Measurements from ENCODE around the gene B4GALNT4. TPM values are rescaled to one million over a fixed set of nuclear protein-coding genes. Genes with fewer than 3 reads are reported as not detected.

Gene B4GALNT4
- total and polyA plus RNA-seq, 2 of the 8 experiments (the other 6 are each of a cell fraction or from before 2014, with no cell fraction given): 40.9 to 76.3 TPM

DNA sequence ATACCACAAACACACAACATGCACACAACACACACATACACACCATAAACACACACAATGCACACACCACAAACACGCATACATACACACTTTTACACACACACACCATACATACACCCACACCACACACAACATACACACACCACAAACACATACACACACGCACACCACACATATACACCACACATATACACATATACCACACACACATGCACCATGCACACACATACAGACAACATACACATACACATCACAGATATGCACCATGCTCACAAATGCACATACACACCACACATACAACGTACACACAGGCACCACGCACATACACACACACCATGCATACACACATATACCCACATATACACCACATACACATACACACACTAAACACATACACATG, 11.7 kb upstream of the B4GALNT4 start (continued):
- TF ChIP-seq POLR2AphosphoS5 (IDR thresholded peaks at IDR 0.05; ENCODE audit: low read depth, low read length) (no peak), SIRT6 (IDR thresholded peaks at IDR 0.05; ENCODE audit: low read length) (no peak), POU5F1 (IDR thresholded peaks at IDR 0.05; ENCODE audit: low read depth, low read length) (no peak), CEBPB (IDR thresholded peaks at IDR 0.05; ENCODE audit: low read depth, low read length) (no peak), TAF7 (optimal IDR thresholded peaks at IDR 0.05; ENCODE audit: borderline replicate concordance, low read depth, low read length) (no peak), HDAC6 (IDR thresholded peaks at IDR 0.05; ENCODE audit: low read depth, low read length) (no peak), BRCA1 (IDR thresholded peaks at IDR 0.05; ENCODE audit: low read depth, low read length) (no peak), FOSL1 (IDR thresholded peaks at IDR 0.05; ENCODE audit: insufficient read depth, low read depth, low read length) (no peak), SIN3A (conservative IDR thresholded peaks at IDR 0.05 in 1 of 2, IDR thresholded peaks at IDR 0.05 in 1 of 2; ENCODE audit: low read depth in 1 of 2, low read length in 2 of 2) (no peak)
- TF ChIP-seq, protein P1, sequence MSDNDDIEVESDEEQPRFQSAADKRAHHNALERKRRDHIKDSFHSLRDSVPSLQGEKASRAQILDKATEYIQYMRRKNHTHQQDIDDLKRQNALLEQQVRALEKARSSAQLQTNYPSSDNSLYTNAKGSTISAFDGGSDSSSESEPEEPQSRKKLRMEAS (IDR thresholded peaks at IDR 0.05): no peak
- TF ChIP-seq, protein P2, sequence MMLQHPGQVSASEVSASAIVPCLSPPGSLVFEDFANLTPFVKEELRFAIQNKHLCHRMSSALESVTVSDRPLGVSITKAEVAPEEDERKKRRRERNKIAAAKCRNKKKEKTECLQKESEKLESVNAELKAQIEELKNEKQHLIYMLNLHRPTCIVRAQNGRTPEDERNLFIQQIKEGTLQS (IDR thresholded peaks at IDR 0.05; ENCODE audit: insufficient read depth, low read depth, low read length): no peak

All from H1 (cell line).